Measurements from ENCODE around the gene USP15.

The USP15 gene

GRCh38 chr12:62230652-62231051 is 29.6 kb upstream of the USP15 start:
- TF ChIP-seq, protein P1, sequence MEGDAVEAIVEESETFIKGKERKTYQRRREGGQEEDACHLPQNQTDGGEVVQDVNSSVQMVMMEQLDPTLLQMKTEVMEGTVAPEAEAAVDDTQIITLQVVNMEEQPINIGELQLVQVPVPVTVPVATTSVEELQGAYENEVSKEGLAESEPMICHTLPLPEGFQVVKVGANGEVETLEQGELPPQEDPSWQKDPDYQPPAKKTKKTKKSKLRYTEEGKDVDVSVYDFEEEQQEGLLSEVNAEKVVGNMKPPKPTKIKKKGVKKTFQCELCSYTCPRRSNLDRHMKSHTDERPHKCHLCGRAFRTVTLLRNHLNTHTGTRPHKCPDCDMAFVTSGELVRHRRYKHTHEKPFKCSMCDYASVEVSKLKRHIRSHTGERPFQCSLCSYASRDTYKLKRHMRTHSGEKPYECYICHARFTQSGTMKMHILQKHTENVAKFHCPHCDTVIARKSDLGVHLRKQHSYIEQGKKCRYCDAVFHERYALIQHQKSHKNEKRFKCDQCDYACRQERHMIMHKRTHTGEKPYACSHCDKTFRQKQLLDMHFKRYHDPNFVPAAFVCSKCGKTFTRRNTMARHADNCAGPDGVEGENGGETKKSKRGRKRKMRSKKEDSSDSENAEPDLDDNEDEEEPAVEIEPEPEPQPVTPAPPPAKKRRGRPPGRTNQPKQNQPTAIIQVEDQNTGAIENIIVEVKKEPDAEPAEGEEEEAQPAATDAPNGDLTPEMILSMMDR (IDR thresholded peaks at IDR 0.05; ENCODE audit: low read length), result no peak
- TF ChIP-seq EZH2 (optimal IDR thresholded peaks at IDR 0.05; ENCODE audit: low read depth, low read length) (no peak), EZH2phosphoT487 (IDR thresholded peaks at IDR 0.05; ENCODE audit: low read length) (no peak)
- Histone ChIP-seq H2AFZ (ENCODE audit: low read length) (no peak overlapping the region), H3K36me3 (replicated peaks; ENCODE audit: insufficient read depth, low read length) (no peaks in the 10 kb centered on the region), H3F3A (ENCODE audit: insufficient read depth, low read length) (no peaks in the 10 kb centered on the region), H3K79me2 (ENCODE audit: low read length) (no peaks in the 10 kb centered on the region), H3K4me1 (ENCODE audit: low read length) (no peaks in the 10 kb centered on the region), H3K9me3 (replicated peaks; ENCODE audit: insufficient read depth, low read length) (no peaks in the 10 kb centered on the region), H3K27me3 (replicated peaks; ENCODE audit: insufficient read depth, low read length) (no peaks in the 10 kb centered on the region), H3K4me2 (ENCODE audit: low read depth, low read length) (no peak overlapping the region), H3K9me2 (replicated peaks; ENCODE audit: insufficient read depth, low read length) (no peaks in the 10 kb centered on the region), H4K20me1 (ENCODE audit: insufficient read depth, low read length) (no peaks in the 10 kb centered on the region), H3K27ac (ENCODE audit: low read length) (no peak overlapping the region), H3K4me3 (ENCODE audit: low read length) (no peak overlapping the region), H3K9ac (ENCODE audit: low read length) (no peak overlapping the region)
- DNase-seq, result no peak

DNA sequence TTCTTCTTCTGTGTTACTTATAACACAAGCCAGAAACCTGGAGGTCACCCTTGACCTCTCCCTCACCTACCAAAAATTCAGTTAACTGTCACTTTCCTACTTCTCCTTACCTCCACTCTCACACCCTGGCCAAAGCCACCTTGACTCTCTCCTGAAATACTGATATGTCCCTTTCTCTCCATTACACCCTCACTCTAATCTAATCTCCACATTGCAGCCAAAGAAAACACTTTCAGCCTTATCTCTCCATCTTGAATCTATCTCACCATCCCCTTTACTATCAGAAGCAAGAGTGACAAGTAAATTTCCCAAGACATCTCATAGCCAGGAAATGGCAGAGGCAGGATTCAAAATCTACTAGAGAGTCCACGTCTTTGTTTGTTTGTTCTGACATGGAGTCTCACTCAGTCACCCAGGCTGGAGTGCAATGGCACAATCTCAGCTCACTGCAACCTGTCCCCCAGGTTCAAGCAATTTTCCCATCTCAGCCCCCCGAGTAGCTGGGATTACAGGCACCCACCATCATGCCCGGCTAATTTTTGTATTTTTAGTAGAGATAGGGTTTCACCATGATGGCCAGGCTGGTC is 28.0 kb upstream of the USP15 start:
- no peaks in the 10 kb centered on the region for H4K20me1 ChIP-seq (ENCODE audit: insufficient read depth, low read length)
- TF ChIP-seq EZH2 (optimal IDR thresholded peaks at IDR 0.05; ENCODE audit: low read depth, low read length) (no peak), EZH2phosphoT487 (IDR thresholded peaks at IDR 0.05; ENCODE audit: low read length) (no peak)
- TF ChIP-seq, protein P1 (IDR thresholded peaks at IDR 0.05; ENCODE audit: low read length), result no peak
- no peaks in the 10 kb centered on the region for H3K4me1 ChIP-seq (ENCODE audit: low read length)
- no peaks in the 10 kb centered on the region for H3K36me3 ChIP-seq (replicated peaks; ENCODE audit: insufficient read depth, low read length)
- no peaks in the 10 kb centered on the region for H3K27me3 ChIP-seq (replicated peaks; ENCODE audit: insufficient read depth, low read length)
- H3K4me2 ChIP-seq (ENCODE audit: low read depth, low read length), result no peak overlapping the region
- no peaks in the 10 kb centered on the region for H3K9me3 ChIP-seq (replicated peaks; ENCODE audit: insufficient read depth, low read length)
- H3K9ac ChIP-seq (ENCODE audit: low read length), result no peak overlapping the region
- no peak overlapping the region for H3K27ac ChIP-seq (ENCODE audit: low read length)
- DNase-seq, result no peak
- no peaks in the 10 kb centered on the region for H3F3A ChIP-seq (ENCODE audit: insufficient read depth, low read length)
- no peaks in the 10 kb centered on the region for H3K79me2 ChIP-seq (ENCODE audit: low read length)
- H2AFZ ChIP-seq (ENCODE audit: low read length), result no peak overlapping the region
- no peaks in the 10 kb centered on the region for H3K9me2 ChIP-seq (replicated peaks; ENCODE audit: insufficient read depth, low read length)
- H3K4me3 ChIP-seq (ENCODE audit: low read length), result no peak overlapping the region

DNA sequence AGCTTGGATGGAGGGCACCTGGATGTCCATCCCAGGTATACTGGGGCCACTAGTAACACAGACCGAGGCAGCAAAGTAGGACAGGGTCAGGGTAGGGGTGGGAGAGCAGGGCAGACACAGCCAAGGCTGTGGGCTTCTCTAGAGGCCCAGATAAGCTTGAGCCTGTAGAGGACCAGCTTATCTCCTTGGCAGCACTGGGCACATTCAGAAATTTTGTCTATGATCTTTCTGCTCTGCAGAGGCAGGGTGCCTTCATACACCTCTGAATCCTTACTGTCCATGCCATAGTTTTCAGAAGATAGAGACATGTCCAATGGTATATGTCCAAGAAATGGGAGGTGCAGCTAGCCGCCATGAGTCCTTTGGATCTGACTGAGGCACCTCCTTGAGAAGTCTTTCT is 26.4 kb upstream of the USP15 start:
- Histone ChIP-seq H3K9me2 (replicated peaks; ENCODE audit: insufficient read depth, low read length) (no peaks in the 10 kb centered on the region), H4K20me1 (ENCODE audit: insufficient read depth, low read length) (no peaks in the 10 kb centered on the region), H3K4me2 (ENCODE audit: low read depth, low read length) (no peak overlapping the region), H3K4me3 (ENCODE audit: low read length) (no peak overlapping the region), H3K27ac (ENCODE audit: low read length) (no peak overlapping the region), H3K27me3 (replicated peaks; ENCODE audit: insufficient read depth, low read length) (no peaks in the 10 kb centered on the region), H2AFZ (ENCODE audit: low read length) (no peak overlapping the region), H3K9ac (ENCODE audit: low read length) (no peak overlapping the region), H3K79me2 (ENCODE audit: low read length) (no peaks in the 10 kb centered on the region), H3K4me1 (ENCODE audit: low read length) (no peaks in the 10 kb centered on the region), H3K9me3 (replicated peaks; ENCODE audit: insufficient read depth, low read length) (no peaks in the 10 kb centered on the region), H3F3A (ENCODE audit: insufficient read depth, low read length) (no peaks in the 10 kb centered on the region), H3K36me3 (replicated peaks; ENCODE audit: insufficient read depth, low read length) (no peaks in the 10 kb centered on the region)
- no peak for DNase-seq
- TF ChIP-seq EZH2 (optimal IDR thresholded peaks at IDR 0.05; ENCODE audit: low read depth, low read length), result no peak
- TF ChIP-seq, protein P1 (IDR thresholded peaks at IDR 0.05; ENCODE audit: low read length), result no peak
- no peak for TF ChIP-seq EZH2phosphoT487 (IDR thresholded peaks at IDR 0.05; ENCODE audit: low read length)

Measured in MM.1S (cell line).